GM19035 (cell line): Measurements from ENCODE around the gene CDH4.

Experiments used
- ATAC-seq: cut with Tn5 transposase; IDR thresholded peaks from one replicate; pipeline ENCODE4 v1.9.1; 2021; ENCODE audit not compliant: unreplicated experiment

Gene CDH4

GRCh38 chr20:61927826-61928541 lies 675.9 kb downstream of the CDH4 start:
- ATAC-seq = no peak

DNA sequence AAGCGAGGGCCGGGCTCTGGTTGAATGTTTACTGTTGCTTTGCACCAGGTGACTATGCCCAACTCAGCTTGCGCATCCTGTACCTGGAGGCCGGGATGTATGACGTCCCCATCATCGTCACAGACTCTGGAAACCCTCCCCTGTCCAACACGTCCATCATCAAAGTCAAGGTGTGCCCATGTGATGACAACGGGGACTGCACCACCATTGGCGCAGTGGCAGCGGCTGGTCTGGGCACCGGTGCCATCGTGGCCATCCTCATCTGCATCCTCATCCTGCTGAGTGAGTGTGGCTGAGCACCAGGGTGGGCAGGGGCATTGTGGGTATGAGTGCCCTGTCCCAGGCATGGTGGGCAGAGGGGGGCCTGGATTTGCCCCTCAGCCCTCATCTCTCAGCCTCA lies 677.5 kb downstream of the CDH4 start:
- ATAC-seq = no peak

GRCh38 chr20:61929971-61930666 lies 678.1 kb downstream of the CDH4 start:
- ATAC-seq = no peak

DNA sequence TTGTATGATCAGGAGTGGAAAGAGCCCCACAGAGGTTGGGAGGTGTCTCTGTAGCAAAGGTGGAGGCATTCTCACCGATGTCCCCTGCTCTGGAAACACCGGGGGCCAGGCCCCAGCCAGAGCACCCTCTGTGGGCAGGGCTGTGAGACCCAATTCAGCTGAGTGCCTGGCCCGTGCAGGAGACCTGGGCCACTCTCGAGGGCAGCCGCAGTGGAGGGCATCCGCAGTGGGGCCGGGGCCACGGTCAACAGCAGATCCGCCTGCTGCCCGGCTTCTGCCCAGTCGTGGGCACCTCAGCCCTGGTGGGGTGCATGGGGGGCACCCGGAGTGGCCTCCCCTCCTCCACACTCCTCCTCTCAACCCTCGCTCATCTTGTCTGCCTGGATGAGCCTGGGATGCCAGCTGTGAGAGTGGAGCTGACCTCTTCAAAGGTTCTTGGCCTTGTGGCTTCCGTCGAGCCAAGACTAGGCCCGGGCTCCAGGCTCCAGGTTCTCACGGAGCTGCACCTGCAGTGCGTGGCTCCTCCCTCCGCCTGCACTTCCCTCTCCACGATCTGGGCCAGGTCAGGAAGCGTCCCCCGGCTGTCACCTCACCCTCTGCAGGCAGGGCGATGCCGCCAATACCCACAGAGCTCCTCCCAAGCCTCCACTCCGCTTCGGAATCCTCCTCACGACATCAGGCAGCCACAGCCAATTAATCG lies 678.9 kb downstream of the CDH4 start:
- no peak for ATAC-seq

GRCh38 chr20:61931476-61932198 lies 679.6 kb downstream of the CDH4 start:
- ATAC-seq = no peak

DNA sequence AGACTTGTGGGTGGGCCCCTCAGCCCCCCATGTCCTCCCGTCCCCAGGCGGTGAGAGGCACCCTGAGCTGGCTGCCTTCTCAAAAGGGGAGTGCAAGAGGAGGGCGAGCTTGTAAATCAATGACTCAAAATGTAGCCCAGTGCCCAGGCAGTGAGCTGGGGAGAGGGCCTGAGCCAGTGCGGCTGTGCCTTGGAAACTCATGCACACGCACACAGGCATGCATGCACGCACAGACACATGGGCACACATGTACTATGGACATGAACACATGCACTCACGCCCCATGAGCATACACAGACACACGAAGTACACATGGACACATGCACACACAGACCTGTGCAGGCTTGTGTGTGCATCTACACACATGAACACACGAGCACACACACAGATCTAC lies 680.1 kb downstream of the CDH4 start:
- no peak for ATAC-seq

- no peak for ATAC-seq
Measured at GRCh38 chr20:61932711-61933480, 680.8 kb downstream of the CDH4 start.

GRCh38 chr20:61933481-61933950 lies 681.5 kb downstream of the CDH4 start:
- no peak for ATAC-seq

DNA sequence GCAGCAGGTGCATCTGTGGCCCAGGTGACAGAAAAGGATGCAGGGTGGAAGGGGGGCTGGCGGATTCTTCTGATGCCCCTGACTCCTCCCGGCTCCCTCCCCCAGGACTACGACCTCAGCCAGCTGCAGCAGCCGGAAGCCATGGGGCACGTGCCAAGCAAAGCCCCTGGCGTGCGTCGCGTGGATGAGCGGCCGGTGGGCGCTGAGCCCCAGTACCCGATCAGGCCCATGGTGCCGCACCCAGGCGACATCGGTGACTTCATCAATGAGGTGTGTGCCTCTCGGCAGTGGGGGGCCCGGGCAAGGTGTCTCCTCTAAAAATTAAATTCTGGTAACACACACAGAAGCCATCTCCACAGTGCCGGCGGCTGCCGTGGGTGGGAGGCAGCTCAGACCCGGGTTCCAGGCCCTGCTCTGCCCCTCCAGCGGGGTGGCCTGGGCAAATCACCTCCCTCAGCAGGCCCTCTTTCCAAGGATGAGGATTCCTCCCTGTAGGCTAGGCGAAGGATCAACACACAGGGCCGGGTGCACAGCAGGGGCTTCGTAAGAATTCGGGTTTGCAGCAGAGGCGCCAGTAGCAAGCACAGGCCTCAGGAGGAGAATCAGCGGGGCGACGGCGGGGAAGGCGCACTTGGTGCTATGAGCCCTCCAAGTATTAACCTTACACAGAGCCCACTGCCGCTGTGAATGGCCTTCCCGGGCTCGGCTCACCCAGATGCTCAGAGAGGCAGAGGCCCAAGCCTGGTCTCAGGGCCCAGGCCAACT lies 682.1 kb downstream of the CDH4 start:
- no peak for ATAC-seq

- no peak for ATAC-seq
Measured at GRCh38 chr20:61934716-61935530, 682.9 kb downstream of the CDH4 start.

DNA sequence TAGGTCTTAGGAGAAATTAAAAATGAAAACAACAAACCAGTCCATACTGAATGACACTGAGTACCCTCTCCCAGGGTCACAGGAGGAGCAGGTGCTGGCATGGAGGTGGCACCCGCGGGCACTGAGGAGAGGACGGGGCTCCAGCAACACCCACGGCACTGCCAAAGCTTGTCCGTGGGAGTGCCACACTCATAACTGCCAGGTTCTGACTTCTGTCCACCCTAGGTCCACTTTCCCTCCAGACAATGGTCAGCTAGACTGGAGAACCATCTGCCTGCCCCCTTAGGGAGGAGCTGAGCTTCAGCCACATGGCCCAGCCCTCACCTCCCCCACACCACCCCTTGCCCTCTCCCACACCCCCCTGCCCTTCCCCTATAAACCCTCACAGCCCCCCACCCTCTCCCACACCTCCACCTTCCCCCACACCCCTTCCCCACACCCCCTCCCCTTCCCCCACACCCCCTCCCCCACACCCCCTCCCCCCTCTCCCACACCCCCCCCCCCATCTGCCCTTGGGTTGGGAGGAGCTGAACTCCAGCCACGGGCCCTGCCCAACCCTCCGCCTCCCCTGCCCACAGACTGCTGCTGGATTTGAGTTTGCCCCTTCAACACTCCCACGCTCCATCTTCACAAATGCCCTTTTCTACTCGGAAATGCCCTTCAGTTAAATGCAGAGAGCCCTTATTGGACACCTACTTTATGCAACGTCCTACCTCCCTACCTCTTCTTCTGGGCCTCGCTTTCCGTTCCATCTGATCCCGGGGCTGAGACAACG lies 684.1 kb downstream of the CDH4 start:
- ATAC-seq = no peak

DNA sequence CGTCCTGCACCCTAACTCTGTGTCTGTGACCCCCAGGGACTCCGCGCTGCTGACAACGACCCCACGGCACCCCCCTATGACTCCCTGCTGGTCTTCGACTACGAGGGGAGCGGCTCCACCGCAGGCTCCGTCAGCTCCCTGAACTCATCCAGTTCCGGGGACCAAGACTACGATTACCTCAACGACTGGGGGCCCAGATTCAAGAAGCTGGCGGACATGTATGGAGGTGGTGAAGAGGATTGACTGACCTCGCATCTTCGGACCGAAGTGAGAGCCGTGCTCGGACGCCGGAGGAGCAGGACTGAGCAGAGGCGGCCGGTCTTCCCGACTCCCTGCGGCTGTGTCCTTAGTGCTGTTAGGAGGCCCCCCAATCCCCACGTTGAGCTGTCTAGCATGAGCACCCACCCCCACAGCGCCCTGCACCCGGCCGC lies 684.7 kb downstream of the CDH4 start:
- ATAC-seq = no peak

DNA sequence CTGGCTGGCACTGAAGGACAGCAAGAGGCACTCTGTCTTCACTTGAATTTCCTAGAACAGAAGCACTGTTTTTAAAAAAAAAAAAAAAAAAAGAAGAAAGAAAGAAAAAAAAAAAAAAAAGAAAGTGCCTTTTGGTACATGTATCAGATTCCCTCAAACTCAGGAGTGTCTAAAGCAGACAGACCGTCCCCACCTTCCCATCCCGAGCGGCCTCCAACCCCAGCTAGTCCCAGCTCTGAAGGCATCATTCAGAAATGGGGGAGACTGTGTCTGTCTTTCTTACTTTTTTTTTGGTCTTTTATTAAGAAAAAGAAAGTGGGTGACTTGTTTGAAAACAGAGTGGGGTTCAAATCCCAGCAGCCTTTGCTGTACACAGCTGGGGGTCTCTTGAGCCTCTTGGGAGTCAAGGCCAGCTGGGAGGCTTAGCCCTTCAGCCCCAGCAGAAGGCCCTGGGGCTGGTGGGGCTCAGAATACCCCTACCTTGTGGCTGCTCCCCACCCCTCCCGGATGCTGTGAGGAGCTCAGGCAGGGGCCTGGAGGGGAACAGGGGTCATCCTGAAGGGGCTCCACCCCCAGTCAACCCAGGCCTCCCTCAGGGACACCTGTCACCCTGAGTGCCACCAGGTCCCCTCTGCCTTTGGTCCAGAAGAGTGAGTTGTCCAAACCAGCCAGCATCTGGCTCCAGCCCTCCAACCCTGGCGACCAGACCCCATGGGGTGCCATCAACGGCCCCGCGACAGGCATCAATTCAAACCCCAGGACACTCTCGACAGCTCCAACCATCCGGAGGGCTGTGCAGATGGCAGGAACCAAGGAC lies 685.3 kb downstream of the CDH4 start:
- ATAC-seq = no peak

DNA sequence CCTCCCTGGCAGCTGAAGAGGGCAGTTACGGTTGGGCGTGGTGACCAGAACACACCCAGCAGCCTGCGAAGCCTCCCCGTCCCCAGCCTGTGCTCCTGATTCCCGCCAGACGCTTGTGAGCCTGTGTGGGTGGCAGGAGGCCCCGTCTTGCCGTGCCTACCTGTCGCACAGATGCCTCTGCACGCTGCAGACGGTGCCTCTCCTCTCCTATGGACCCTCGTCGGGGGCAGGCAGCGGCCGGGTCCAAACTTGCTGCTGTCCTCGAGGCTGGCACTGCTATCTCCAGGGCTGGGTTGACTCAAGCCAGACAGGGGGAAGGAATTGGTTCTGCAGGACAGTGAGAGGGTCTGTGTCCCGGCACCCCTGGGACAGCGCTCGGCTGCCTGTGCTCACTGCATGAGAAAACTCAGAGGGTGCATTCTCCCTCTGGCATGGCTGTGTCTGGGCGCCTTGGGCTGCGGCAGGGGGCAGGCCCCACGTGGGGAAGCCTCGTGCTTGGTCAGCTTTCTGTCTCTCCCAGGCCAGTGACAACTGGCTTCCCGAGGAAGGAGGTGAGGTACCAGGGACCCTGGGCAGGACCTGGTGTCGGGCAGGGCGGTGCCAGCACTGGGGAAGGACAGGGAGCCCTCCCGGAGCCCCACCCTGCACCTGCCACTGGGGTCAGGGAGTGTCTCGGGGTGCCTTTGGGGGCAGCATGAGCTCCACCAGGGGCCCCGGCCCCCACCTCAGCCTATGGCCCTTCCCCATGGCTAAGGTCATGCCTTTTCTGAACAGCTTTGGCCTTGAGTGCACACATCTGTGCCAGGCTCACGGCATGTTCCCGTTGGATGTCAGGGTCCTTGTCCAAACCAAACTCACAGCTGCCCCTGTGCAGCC lies 686.1 kb downstream of the CDH4 start:
- ATAC-seq = no peak

- no peak for ATAC-seq
Measured at GRCh38 chr20:61938839-61939690, 687.0 kb downstream of the CDH4 start.
